Inflammatory macrophage treated with lipopolysaccharide for 1 hour (primary cell): Measurements from ENCODE around the gene ALX3.
"Not testable (repeated sequence)": the region's sequence is repeated elsewhere in the genome, so short reads cannot be mapped to it uniquely, and the experiment has no call there.

ENCODE experiments used
- DNase-seq, 2 donors: peaks; one replicate each; pipeline ENCODE4 v3.0.0-alpha.2; 2020 to 2022

ALX3 gene

GRCh38 chr1:110088739-110089316 is 18.4 kb upstream of the ALX3 start:
- DNase-seq: no peak

GRCh38 chr1:110087812-110088738 is 17.6 kb upstream of the ALX3 start:
- DNase-seq: peak; percentile 40 to 81

- DNase-seq: no peak
These were observed 16.5 kb upstream of the ALX3 start for GRCh38 chr1:110086961-110087360.

GRCh38 chr1:110085671-110086070 is 15.2 kb upstream of the ALX3 start:
- no peak for DNase-seq

GRCh38 chr1:110084227-110085078 is 14.0 kb upstream of the ALX3 start:
- peak; percentile 70 to 76 for DNase-seq

GRCh38 chr1:110083866-110084226 is 13.4 kb upstream of the ALX3 start:
- no peak for DNase-seq

- peak in 1 of 2 donors; percentile 23 for DNase-seq
These were observed 12.8 kb upstream of the ALX3 start for GRCh38 chr1:110083061-110083865.

- DNase-seq: peak in 1 of 2 donors; percentile 46
These were observed 12.0 kb upstream of the ALX3 start for GRCh38 chr1:110082477-110082876.

- no peak for DNase-seq
These were observed 10.6 kb upstream of the ALX3 start for GRCh38 chr1:110081061-110081460.

- DNase-seq: not testable (repeated sequence)
These were observed 9.5 kb upstream of the ALX3 start for GRCh38 chr1:110079995-110080394.

- DNase-seq: no peak
These were observed 6.5 kb upstream of the ALX3 start for GRCh38 chr1:110076789-110077500.

- peak in 1 of 2 donors; percentile 25 for DNase-seq
These were observed 3.7 kb upstream of the ALX3 start for GRCh38 chr1:110074166-110074565.

GRCh38 chr1:110070282-110070669 is 196 bp downstream of the ALX3 start:
- DNase-seq: no peak

- DNase-seq: no peak
These were observed 829 bp downstream of the ALX3 start for GRCh38 chr1:110069404-110070281.

- peak; percentile 12 to 48 for DNase-seq
These were observed 1.6 kb downstream of the ALX3 start for GRCh38 chr1:110068646-110069403.

GRCh38 chr1:110067893-110068645 is 2.4 kb downstream of the ALX3 start:
- peak in 1 of 2 donors; percentile 27 for DNase-seq

- no peak for DNase-seq
These were observed 3.0 kb downstream of the ALX3 start for GRCh38 chr1:110067479-110067892.

- DNase-seq: no peak
These were observed 4.6 kb downstream of the ALX3 start for GRCh38 chr1:110065841-110066240.
